OCI-LY1 (cell line): ENCODE data around the gene SON.

Source experiments
- EZH2 ChIP-seq: fragments of 200-600 bp; sonication (generic), shearing (Covaris generic); IDR thresholded peaks from 2 replicates; pipeline ENCODE4 v1.8.0; 2017; ENCODE audit warnings: borderline replicate concordance, mixed run types, mild to moderate bottlenecking, antibody characterized with exemption, low read length, moderate library complexity, mixed read lengths
- TF ChIP-seq, protein P1 (sequence below): fragments of 200-600 bp; sonication (generic), shearing (Covaris generic); IDR thresholded peaks from 2 replicates; pipeline ENCODE4 v1.5.1; 2017; ENCODE audit warnings: mild to moderate bottlenecking, antibody characterized with exemption, low read length, moderate library complexity, mixed read lengths

DNA sequence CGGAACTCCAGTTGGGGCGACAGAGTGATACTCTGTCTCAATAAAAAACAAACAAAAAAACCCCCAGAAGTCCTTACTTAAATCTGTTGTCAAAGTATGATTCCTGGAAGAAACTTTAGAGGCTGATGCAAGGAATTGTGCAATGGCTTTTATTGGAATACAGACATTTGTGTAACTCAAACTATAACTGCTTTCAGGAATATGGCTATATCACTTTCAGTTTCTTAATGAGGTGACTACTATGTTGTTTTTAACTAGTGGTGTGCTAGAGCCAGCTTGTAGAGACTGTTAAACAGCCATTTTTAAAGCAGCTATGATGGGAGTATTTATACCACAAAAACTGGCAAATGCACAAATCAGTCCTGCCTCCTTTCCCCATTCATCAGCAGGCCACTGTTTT lies 28.6 kb upstream of the SON start:
- TF ChIP-seq, protein P1, sequence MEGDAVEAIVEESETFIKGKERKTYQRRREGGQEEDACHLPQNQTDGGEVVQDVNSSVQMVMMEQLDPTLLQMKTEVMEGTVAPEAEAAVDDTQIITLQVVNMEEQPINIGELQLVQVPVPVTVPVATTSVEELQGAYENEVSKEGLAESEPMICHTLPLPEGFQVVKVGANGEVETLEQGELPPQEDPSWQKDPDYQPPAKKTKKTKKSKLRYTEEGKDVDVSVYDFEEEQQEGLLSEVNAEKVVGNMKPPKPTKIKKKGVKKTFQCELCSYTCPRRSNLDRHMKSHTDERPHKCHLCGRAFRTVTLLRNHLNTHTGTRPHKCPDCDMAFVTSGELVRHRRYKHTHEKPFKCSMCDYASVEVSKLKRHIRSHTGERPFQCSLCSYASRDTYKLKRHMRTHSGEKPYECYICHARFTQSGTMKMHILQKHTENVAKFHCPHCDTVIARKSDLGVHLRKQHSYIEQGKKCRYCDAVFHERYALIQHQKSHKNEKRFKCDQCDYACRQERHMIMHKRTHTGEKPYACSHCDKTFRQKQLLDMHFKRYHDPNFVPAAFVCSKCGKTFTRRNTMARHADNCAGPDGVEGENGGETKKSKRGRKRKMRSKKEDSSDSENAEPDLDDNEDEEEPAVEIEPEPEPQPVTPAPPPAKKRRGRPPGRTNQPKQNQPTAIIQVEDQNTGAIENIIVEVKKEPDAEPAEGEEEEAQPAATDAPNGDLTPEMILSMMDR: no peak
- no peak for TF ChIP-seq EZH2
